ENCODE measurements around the gene ACSL6. TPM values are rescaled to one million over a fixed set of nuclear protein-coding genes. Genes with fewer than 3 reads are reported as not detected.

The ACSL6 gene
- total and polyA plus RNA-seq, 2 donors (not counting 1 experiment from before 2014, with no cell fraction given) = 0.03 to 0.62 TPM

DNA sequence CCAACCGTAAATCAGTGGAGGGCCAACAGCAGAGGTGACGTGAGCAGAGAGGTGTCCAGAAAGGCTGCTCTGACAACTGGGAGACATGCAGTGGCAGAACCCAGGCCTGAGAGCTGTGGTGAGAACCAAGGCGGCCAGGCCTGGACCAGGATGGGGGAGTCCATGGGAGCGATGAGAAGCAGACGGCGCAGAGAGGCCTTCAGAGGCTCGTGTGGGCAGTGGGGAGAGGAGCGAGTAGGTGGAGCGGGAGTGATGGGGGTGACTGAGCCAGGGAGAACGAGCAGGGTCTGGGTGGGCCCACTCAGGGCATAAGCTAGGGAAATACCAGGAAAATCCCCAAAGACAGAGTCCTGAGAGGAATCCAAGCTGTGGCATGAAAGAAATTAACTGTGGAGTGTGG lies 41.1 kb upstream of the ACSL6 start:
- Histone ChIP-seq H3K27me3 (replicated peaks in 1 of 4; ENCODE audit: control extremely low read depth in 1 of 4, control insufficient read depth in 3 of 4, insufficient read depth in 4 of 4, low read length in 3 of 4) (peaks cover 0 to 7% (median 0%) of the 10 kb centered on the region in 4 experiments), H3K4me1 (ENCODE audit: control insufficient read depth in 2 of 2, insufficient read depth in 2 of 2, low read length in 2 of 2) (no peaks in the 10 kb centered on the region), H3K27ac (ENCODE audit: low read length in 2 of 2) (no peak overlapping the region), H3K36me3 (replicated peaks in 1 of 2; ENCODE audit: control extremely low read depth in 1 of 2, control insufficient read depth in 1 of 2, extremely low read depth in 1 of 2, insufficient read depth in 2 of 2, low read length in 1 of 2) (no peaks in the 10 kb centered on the region), H3K4me2 (replicated peaks; ENCODE audit: low read depth, low read length, poor library complexity, severe bottlenecking) (no peak overlapping the region), H3K79me2 (ENCODE audit: control insufficient read depth, insufficient read depth, low read length) (no peaks in the 10 kb centered on the region), H2AFZ (ENCODE audit: insufficient read depth, low read depth, low read length, poor library complexity, severe bottlenecking) (no peak overlapping the region), H3K9me3 (ENCODE audit: control extremely low read depth in 1 of 3, control insufficient read depth in 2 of 3, insufficient read depth in 1 of 3, low read length in 2 of 3) (no peaks in the 10 kb centered on the region), H4K20me1 (ENCODE audit: control insufficient read depth, insufficient read depth, low read length, poor library complexity, severe bottlenecking) (no peaks in the 10 kb centered on the region), H3K4me3 (ENCODE audit: control extremely low read depth in 1 of 5, extremely low read depth in 1 of 5, insufficient read depth in 1 of 5, low read depth in 2 of 5, low read length in 4 of 5) (no peak overlapping the region), H3K9ac (ENCODE audit: low read length) (no peak overlapping the region)
- WGBS (ENCODE audit: insufficient coverage) = 87% methylated on average over 9 of the region's 10 CpGs
- ChIA-PET POLR2A (no interaction called here), CTCF (interaction anchor here (1.7 kb wide), 1 partner anchor 10 kb away, joined by 7 read pairs; no protein-coding TSS in a partner anchor)
- Mint-ChIP-seq H3K27ac (no peak overlapping the region), H3K27me3 (peaks cover 2% of the 10 kb centered on the region), H3K4me3 (no peak overlapping the region), H3K9me3 (ENCODE audit: insufficient read depth) (no peaks in the 10 kb centered on the region), H3K4me1 (no peaks in the 10 kb centered on the region)
- TF ChIP-seq CTCF (IDR thresholded peaks at IDR 0.05) = no peak
- TF ChIP-seq EZH2 (IDR thresholded peaks at IDR 0.05; ENCODE audit: borderline replicate concordance, insufficient read depth, low read depth, low read length, poor library complexity, severe bottlenecking) = no peak
- DNase-seq (no peak), ATAC-seq (ENCODE audit: low read depth) (no peak)
- intact Hi-C loops (cut with micrococcal nuclease) = no loop called here

GRCh38 chr5:132050661-132051552 lies 39.4 kb upstream of the ACSL6 start:
- Histone ChIP-seq H3K9me3 (ENCODE audit: control extremely low read depth in 1 of 3, control insufficient read depth in 2 of 3, insufficient read depth in 1 of 3, low read length in 2 of 3) (no peaks in the 10 kb centered on the region), H3K79me2 (ENCODE audit: control insufficient read depth, insufficient read depth, low read length) (no peaks in the 10 kb centered on the region), H3K27ac (ENCODE audit: low read length in 2 of 2) (no peak overlapping the region), H3K27me3 (replicated peaks in 1 of 4; ENCODE audit: control extremely low read depth in 1 of 4, control insufficient read depth in 3 of 4, insufficient read depth in 4 of 4, low read length in 3 of 4) (peaks cover 0 to 7% (median 0%) of the 10 kb centered on the region in 4 experiments), H4K20me1 (ENCODE audit: control insufficient read depth, insufficient read depth, low read length, poor library complexity, severe bottlenecking) (no peaks in the 10 kb centered on the region), H3K4me1 (ENCODE audit: control insufficient read depth in 2 of 2, insufficient read depth in 2 of 2, low read length in 2 of 2) (no peaks in the 10 kb centered on the region), H3K36me3 (replicated peaks in 1 of 2; ENCODE audit: control extremely low read depth in 1 of 2, control insufficient read depth in 1 of 2, extremely low read depth in 1 of 2, insufficient read depth in 2 of 2, low read length in 1 of 2) (no peaks in the 10 kb centered on the region), H2AFZ (ENCODE audit: insufficient read depth, low read depth, low read length, poor library complexity, severe bottlenecking) (no peak overlapping the region), H3K9ac (ENCODE audit: low read length) (no peak overlapping the region), H3K4me3 (ENCODE audit: control extremely low read depth in 1 of 5, extremely low read depth in 1 of 5, insufficient read depth in 1 of 5, low read depth in 2 of 5, low read length in 4 of 5) (no peak overlapping the region), H3K4me2 (replicated peaks; ENCODE audit: low read depth, low read length, poor library complexity, severe bottlenecking) (no peak overlapping the region)
- H3K27ac Mint-ChIP-seq = no peak overlapping the region
- ChIA-PET CTCF (no interaction called here), POLR2A (no interaction called here)
- no peaks in the 10 kb centered on the region for H3K27me3 Mint-ChIP-seq
- no peak overlapping the region for H3K4me3 Mint-ChIP-seq
- no peaks in the 10 kb centered on the region for H3K4me1 Mint-ChIP-seq
- TF ChIP-seq EZH2 (IDR thresholded peaks at IDR 0.05; ENCODE audit: borderline replicate concordance, insufficient read depth, low read depth, low read length, poor library complexity, severe bottlenecking) (no peak), CTCF (IDR thresholded peaks at IDR 0.05) (no peak)
- intact Hi-C loops (cut with micrococcal nuclease) = no loop called here
- DNase-seq (no peak), ATAC-seq (ENCODE audit: low read depth) (no peak)
- H3K9me3 Mint-ChIP-seq (ENCODE audit: insufficient read depth) = no peaks in the 10 kb centered on the region
- 89% methylated on average over 4 of the region's 9 CpGs for WGBS (ENCODE audit: insufficient coverage)
